NCI-H2107 treated with DMSO at 0.1 percent for 48 hours (cell line): Measurements from ENCODE around the gene ERC2.

ENCODE experiments used
- DNase-seq: peaks from one replicate; lab custom pipeline; 2025; ENCODE audit not compliant: unreplicated experiment; lab: John Stamatoyannopoulos, UW

The ERC2 gene

DNA sequence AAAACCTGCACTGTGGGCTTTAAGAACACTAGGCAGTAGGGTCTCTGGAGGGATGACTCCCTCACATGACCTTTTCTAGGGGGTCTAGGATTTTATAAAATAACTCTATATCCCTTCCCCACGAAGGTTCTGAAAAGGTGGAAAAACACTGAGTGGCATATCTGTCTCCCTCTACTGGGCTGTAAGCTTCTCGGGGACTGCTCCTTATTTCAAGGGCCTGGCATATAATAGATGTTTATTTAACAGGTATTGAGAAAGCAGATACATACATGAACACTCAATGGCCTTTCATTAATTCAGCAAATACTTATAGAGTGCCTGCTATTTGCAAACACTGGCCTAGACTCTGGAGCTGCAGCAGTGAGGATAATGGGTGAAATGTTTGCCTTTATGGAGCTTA, 834.9 kb downstream of the ERC2 start:
- no peak for DNase-seq

DNA sequence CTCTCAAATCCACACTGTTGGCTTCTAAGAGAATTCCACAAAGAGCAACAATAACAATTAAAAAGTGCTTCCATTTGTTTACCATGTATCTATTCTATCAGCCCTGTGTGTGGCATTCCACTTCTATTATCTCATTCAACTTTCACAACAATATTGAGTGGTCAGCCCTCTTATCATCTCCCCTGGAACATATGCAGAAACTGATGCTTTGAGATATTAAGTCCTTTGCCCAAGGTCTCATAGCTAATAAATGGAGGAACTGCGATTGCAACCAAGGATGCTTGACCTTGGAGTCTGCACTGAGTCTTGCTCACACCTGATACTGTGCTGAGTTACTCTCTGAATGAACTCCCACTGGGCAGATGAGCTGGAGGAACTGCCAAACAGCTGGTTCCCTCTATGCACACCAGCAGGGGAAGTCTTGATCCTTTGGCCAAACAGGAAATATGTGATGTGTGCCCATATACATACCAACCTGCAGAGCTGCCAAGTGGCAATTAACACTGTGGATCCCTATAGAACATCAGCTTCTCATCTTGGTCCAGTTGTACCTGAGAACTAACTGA, 836.4 kb downstream of the ERC2 start:
- no peak for DNase-seq

DNA sequence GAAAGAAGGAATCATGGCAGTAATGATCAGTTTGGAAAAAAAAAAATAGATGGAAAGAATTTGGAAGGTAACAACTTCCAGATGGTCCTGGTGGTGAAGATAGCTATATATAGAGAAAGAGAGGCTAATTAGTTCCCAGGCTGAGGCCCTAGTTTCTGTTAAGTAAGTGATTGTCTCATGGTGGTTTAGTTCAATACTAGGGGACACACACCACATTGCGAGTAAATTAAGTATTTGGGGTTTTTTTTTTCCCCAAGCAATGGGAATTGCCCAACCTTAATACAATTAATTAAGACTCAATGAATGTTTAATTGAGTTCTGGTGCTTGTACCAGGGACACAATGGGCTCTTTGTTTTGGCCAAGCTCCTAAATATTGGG, 837.4 kb downstream of the ERC2 start:
- DNase-seq, result no peak

DNA sequence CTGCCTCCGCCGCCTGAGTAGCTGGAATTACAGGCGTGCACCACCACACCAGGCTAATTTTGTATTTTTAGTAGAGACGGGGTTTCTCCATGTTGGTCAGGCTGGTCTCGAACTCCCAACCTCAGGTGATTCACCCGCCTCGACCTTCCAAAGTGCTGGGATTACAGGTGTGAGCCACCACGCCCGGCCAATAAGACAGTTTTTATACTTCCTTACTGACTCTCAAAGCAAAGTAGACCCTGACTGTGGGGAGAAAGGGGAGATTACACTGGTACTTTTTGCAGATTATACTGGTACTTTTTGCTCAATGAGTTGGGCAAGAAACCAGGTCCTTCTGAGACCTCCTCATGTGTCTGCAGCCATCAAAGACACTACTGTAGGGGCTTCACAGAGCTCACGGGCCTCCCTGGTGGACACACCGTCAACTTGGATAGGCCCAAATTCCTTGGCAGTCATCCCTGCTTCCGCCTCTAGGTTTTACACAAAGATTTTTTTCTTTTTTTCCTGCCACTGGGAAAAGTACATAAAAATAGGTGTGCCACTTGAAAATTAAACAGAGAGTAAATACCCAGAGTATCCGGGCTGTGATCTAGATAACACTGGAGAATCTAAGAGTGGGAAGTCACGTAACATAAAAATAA, 837.9 kb downstream of the ERC2 start:
- no peak for DNase-seq

DNA sequence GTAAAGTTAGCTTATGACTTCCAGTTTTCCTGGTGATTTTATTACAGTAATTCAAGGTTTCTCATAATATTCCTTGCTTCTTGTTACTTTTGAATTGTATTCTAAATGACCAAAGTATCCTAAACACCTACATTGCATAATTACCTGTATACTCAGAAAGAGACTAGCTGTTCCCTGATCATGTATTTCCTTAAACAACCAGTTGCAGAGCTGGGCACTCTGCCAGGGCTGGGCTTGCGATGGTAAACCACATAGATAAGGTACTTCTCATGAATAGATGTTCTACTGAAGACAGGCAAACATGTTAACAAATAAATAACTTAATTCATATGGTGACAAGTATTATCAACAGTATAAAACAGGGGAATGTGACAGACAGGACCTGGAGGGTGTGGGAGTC, 838.8 kb downstream of the ERC2 start:
- no peak for DNase-seq

DNA sequence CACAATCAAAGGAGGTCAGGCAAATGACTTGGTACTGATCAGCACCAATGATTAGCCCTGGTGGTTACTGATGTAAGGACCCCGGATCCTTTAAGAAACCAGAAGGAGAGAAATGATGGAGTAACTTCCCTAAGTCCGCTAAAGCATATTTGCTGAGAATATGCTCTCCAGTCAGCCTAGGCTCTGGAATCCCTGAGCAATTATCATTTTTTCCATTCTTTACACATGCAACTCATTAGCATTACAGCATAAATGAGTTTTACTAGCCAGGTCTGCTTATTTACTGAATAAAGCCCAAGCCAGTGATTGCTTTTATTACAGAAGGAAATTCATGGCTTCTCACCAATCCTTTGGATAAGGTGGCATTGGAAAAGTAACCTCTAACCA, 842.0 kb downstream of the ERC2 start:
- no peak for DNase-seq

DNA sequence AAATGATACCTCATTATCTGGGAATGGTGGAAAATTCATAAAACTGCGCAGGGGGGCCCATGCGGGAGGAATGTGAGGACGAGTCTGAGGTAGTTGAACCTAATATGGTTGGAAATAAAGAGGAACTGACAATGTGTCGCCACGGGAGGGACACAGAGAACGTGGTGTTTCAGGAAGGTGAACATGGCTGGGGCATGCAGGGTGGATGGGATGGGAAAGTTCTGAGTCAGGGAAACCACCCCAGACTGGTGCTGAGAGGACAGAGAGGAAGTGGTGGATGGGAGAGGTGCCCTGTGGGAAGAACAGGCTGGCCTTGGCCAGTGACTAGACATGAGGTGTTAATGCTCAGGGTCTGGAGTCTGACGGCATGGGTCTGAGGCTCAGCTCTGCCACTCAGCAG, 844.0 kb downstream of the ERC2 start:
- DNase-seq, result no peak

DNA sequence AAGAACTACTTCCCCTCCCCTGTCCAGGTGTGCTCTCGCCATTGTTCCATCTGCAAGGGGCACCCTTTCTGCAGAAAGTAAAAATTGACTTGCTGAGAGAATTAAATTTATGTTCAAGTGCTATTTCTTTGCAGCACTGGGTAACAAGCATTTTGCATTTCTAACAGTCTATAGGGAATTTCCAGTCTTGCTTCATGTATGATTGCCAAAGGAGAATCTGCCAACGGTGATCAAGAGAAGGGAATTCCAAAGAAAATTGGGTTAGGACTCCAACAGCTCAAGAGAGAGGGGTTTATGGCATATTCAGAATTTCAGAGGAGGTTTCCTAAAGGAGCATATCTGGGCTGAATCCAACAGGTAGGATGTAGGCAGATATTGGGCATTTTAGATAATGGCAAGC, 844.5 kb downstream of the ERC2 start:
- no peak for DNase-seq

DNA sequence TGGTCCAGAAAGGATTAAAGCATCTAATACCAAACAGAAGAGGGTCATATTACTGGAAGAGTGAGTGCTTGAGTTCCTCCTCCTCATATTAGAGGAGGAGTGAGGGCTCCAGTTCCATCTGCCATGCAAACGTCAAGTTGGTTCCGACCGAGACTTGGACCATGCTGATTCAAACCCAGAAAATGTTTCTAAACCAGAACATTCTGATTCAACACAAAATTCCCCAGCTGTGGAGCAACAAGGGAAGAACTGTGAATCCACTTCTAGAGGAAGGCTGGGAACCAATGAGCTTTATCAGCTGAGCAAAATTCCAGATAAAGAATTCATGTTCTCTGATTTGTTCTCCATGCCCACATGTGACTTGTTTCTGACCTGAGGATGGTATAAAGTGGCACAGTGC, 845.5 kb downstream of the ERC2 start:
- no peak for DNase-seq

DNA sequence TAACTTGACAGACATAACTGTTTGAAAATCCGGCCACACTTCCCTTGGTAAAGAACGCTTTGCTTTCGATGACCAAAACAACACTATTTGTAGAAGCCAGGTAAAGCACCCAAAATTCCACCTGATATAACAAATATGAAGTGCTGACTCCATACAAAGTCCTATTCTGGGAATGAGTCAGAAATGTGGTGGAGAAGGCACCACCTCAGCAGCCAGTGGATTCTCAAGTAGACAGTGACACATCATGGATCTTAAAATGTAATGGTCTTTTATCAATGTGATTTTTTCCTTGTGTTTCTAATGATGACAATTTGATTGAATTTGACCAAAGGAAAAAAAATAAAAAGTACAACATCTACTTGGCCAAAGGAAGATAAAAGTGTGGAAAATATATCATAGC, 846.2 kb downstream of the ERC2 start:
- no peak for DNase-seq

DNA sequence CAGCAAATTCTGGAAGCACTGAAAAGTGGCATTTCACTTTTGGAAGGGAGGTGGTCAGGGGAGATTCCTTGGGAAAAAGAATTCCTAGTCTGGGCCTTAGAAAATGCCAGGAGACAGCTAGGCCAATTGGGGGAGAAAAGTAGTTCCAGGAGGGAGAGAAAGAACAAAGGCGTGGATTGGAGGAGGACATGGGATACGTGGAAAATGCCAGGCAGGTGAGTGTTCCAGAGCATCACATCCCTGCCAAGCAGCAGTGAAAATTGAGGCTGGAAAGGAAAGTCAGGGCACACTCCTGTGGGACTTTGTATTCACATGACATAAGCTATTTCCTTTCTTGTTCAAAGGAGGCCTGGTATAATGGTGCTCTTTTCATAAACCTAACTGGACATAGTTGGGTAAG, 846.6 kb downstream of the ERC2 start:
- no peak for DNase-seq

DNA sequence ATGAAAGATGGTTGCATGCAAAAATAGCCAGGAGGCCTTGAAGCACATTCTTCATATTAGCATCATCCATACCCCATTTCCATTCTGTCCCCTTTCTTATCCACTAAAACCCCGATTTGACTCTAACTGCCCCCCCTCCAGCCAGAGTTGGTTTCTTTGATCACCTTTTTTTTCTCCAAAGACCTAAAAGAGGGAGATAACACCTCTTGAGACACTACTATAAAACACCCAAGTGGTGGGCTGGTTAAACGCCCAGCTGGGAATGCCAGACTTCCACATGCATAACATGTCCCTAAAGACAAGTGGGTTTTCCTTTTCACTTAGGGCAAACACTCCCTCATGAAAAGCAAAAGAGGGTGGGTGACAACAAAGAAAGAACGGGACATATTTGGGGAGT, 847.2 kb downstream of the ERC2 start:
- DNase-seq, result no peak

DNA sequence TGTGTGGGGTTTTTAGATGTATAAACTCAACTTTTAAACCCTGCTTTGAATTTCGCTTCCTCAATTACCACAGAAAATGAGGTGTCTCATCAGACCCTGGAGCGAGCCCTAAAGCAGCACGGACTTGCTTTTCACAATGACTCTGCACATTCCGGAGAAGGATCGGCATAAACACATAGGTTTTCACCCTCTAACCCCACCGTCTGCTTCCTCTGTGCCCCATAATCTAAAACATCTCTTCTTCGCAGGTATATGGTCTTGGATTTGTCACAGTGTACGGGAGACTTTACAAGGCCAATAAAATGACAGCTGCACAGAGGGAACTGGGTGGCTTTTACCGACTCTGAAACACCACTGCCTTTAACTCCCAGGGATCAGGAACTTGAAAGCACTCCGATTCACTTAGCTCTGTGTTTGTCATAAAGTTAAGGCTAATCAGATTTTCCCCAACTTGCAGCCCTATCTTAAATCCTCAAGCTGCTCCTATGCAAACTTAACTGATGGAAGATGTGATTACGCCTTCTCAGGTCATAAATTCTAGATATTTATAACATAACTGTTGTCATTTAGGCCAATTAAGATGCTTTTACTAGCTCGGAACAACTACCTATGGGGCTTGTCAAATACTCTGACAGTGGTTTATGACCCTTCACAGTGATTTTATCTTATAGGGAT, 847.8 kb downstream of the ERC2 start:
- no peak for DNase-seq

DNA sequence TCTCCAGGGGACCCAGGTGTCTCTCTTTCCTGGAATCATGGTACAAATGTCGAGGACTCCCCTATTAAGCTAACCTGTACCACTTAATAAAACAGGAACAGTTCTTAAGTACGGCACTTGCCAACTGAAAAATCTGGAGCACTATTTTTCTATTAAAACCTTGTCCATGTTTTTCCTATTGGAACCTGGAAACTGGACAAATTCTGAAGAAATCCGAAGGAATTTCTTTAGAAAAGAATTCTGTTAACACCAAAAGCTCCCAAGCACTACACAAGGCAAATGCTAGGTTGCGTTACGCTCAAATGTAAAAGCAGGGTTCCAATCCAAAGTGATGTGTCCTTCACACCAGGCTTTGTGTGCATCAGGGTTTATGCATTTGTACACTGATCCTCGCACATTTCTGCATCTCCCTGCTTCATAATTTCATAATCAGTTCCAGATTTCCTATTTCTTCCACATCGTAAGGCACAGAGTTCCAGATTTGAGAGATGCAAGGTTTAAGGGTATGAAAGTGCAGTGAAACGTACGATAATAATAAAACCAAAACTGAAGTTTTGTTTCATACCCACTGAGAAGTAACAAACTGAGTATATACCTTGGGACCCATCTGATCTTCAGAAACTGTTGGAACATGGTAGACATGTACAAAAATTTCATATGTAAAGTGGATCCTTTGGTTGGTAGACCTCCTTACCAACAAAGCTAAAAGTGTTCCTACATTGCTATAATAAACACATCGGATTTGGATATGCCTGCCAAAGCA, 849.0 kb downstream of the ERC2 start:
- no peak for DNase-seq

DNA sequence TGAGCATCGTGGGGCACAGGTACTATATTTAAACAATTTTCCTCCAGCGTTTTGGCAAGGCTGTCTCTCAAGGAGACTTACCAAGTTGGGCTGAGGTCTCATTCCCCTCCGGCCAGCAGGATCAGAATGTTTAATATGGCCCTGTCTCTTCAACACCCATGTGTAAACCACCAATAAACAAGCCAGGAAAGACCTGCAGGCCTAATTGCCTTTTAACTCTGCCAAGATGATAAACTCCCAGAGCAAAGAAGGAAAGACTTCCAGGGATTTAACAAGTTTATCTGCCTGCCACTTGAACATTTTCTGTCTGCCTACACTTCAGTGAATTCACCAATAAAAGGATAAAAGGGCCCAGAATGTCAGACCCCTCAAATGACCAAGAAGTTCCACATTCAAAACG, 850.9 kb downstream of the ERC2 start:
- no peak for DNase-seq

DNA sequence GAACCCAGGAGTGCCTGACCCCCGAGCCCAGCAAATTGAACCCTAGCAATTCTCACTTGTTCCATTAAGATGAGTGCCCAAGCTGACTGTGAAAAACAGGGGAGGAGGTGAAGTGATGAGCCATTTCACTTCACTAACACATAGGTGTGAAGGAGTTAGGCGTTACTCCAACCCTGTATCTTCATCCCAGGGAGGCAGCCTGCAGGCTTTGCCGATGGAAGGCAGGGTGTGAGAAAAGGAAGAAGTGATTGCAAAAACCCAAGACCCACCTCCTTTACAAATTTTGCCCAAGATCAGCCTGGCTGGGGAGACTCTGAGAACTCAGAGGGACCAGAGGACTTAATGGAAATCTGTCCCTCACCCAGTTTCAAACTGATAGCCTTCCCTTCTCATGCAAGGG, 851.5 kb downstream of the ERC2 start:
- DNase-seq, result no peak

DNA sequence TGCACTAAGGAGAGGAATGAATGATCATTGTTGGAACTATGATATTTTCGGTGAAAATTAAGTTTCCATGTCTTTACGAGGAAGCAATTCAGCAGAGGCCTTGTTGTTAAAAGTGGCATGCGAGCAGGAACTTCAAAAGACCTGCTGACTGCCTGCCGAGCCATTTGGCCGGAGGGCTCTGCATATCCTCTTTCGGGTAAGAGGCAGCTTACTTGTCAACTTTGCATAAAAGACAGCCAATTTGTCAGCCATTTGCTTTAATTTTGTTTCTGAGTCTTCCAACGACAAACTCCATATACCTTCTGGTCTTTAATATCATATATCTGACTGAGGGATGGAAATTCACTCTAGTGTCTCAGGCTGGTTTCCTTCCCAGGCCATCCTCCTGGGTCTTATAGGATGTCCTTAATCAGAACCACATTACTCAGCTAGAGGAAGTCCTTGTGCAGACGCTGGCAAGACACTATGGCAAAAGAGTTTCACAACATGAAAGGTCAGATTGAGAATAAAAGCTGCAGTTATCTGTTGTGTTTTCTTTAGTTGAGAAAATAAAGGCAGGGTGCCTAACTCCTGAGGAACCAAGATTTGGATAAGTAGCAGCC, 852.5 kb downstream of the ERC2 start:
- DNase-seq, result no peak

DNA sequence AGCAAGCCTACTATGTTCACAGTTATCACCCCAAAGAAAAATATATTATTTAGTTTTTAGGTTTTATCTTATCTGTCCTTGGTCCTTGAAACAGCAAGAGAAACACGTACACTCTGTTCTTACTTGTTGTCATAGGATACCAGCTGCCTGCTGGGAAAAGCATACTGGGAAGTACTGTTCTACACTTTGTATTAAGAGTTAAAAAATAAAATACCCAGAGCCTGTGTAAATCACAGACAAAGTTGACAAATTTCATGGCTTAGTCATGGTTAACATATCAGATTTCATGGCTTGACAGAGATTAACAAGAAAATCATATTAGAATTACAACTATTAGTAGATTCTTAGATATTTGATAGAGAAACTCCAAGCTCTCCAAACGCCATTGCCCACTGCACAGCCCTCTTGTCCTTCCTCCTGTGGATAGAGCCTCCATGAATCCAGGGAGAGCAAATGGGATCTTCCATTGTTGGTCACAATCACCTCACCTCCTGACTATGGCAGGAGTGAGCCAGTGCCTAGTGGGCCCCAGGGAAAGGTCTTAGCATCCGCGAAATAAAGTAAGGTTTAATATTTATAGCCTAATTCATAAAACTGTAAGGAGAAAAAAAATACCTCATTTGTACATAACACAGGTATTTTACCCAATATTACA, 853.1 kb downstream of the ERC2 start:
- DNase-seq, result no peak

DNA sequence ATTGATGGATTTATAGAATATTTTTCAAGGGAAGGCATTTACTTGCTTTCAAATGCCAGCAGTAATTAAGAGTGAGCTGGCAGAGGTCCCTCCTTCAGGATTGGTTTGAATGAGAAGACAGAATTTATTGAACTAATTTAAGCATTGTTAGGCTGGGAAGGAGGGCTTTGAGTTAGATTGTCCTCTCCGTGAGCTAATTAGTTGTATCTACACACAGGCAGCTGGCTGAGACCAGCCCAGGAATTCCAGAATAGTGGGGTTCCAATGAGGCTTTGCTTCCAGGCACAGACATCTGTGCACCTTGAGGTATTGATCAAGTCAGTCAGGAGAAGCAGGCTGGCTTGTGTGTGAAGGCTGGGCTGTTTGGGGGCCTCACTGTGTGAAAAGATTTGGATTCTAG, 857.1 kb downstream of the ERC2 start:
- no peak for DNase-seq

DNA sequence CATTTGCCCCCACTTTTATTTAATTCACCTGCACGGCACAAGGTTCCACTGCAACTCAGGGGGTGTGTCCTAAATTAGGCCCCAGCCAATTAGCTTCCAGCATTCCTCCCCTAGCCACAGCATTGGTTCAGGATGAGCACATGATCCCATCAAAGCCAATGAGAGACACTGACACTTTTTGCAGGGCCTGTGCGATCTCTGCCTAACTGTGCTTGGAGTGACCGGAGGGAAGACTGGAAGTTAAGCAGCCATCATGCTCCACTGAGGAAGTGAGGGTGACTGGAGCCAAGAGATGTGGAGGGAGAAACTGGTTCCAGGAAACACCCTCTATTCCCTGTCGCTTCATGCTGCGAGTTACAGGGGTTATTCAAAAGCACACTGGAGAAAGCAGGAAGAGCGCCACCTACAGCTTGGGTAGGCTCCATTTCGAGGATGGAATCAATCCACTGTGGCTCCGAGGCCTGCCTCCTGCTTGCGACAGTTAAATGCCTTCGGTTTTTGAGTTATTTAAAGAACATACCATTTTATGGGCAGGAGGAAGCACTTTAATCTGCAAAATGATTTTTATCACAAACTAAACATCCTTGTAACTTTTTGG, 858.9 kb downstream of the ERC2 start:
- DNase-seq, result no peak
